LoVo (cell line): ENCODE data around the gene BMI1.

ENCODE experiments used
- DNase-seq: peaks from one replicate; pipeline ENCODE4 v3.0.0-alpha.2; 2016; ENCODE audit warnings: low spot score

BMI1 gene

DNA sequence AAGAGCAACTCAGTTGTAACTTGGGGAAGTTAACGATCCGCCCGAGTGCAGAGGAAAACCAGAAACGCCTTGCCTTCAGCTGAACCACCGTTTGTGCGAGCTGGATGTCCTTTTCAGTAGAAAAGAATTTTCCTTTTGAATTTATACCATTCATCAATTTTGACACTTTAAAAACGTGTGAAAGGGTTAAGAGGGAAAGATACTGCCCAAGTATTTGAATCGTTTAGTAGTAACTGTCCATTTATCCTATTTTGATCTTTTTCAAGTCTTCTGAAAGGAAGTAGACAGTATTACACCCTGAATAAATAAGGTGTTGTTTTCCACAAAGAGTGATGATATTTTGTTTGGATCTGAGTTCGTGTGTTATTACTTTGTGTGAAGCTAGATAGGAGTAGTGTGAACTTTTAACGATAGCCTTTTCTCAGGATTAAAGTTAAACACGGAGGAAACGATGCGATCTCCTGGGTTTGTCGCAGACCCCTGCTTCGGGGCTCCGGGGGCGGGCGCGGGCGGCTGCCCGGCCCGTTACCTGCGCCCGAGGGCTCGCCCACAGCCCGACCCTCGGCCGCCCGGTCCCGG lies 830 bp upstream of the BMI1 start:
- no peak for DNase-seq

DNA sequence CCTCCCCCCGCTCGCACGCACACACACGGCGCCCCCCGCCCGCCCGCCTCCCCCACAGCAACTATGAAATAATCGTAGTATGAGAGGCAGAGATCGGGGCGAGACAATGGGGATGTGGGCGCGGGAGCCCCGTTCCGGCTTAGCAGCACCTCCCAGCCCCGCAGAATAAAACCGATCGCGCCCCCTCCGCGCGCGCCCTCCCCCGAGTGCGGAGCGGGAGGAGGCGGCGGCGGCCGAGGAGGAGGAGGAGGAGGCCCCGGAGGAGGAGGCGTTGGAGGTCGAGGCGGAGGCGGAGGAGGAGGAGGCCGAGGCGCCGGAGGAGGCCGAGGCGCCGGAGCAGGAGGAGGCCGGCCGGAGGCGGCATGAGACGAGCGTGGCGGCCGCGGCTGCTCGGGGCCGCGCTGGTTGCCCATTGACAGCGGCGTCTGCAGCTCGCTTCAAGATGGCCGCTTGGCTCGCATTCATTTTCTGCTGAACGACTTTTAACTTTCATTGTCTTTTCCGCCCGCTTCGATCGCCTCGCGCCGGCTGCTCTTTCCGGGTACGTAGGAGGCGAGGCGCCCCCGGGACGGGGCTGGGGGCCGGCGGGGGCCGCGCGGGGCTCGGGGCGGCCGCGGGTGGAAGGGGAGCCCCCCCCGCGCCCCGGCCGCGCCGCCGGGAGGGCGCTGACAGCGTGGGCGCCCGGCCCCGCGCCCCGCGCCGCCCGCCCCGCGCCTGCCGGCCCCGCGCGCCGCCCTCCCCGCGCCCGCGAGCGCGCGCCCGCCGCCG lies 441 bp downstream of the BMI1 start:
- DNase-seq: peak; percentile 67

DNA sequence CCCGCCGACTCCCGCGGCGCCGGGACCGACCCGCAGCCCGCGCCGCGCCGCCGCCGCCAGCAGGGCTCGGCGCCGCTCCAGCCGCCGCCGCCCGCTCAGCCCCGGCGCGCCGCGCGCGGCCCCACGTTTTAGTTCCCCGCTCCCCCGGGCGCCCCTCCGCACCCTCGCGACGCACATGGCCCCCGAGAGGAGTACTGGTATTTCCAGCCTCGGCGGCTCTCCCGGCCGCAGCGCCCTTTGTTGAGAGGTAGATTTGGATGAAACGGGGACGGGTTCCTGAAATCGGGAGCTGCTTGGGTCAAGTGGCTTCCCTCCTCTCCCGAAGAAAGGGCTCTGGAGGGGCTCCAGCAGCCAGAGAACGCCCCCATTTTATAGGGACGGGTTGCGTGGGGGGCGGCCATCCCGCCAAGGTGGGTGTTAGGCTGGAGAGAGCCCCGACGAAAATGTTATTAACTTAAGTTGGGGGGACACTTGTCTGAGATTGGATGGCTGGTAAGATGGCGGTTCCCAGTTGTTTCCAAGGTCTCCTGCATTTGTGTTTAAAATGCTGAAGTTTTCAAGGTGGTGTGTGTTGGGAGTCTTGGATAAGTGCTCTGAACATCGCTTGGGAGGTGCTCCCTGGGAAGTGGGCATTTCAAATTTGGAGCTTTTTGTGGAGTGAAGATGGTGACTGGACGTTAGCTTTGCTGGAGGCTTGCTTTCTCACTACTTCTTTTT lies 1.2 kb downstream of the BMI1 start:
- DNase-seq: no peak

DNA sequence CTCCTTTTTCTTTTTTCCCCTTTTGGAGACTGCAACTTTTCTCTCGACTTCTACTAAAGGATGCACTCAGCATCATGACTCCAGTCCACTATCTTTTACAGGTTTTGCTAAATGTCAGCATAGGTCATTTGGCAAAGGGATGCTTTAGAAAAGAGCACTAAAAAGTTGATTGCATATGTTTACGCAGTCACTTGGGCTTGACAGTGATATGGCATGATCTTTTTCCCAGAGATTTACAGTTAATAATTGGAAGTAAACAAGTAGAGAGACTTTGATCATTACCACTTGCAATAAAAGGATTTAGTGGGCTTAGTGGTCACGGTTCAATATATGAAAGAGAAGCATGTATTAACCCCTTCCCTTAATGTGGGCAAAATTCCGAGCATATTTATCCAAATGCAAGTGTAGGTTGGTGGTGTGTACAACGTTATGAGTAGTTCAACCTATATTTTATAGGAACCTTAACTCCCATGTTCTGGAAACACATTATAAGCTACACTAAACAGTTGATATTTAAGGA lies 1.8 kb downstream of the BMI1 start:
- no peak for DNase-seq

DNA sequence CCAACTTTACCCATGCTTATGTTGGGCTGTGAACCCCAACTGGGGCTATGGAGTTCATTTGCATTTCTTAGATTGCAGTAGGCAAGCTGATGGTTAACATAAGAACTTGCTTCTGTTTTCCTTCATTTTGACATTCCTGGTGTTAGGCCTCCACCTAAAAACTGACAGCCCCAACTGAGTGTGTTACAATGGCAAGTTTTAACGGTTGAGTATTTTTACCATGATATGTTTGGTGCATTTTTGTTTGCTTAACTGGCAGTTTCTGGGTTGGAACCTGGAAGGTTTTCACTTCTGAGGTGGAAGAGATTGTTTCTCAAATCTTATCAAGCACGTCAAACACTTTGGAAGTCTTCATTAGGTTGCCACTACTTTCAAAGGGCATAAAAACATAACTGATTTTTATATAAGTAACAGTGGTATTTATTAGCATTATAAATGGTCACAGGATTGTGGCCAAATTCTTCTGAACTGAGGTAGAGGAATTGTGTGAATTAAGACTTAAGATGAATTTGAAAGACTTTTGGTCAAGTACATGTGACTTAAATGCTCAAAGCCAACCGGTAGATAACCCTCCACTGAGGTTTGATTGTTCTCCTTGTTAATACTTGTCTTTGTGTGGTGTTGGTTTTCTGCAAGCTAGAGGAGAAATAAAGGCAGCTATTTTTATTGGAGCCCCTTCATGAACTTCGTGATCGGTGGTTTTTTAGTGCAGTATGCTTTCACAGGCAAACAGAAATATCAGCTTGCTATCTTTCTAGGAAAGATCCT lies 2.8 kb downstream of the BMI1 start:
- DNase-seq: no peak

DNA sequence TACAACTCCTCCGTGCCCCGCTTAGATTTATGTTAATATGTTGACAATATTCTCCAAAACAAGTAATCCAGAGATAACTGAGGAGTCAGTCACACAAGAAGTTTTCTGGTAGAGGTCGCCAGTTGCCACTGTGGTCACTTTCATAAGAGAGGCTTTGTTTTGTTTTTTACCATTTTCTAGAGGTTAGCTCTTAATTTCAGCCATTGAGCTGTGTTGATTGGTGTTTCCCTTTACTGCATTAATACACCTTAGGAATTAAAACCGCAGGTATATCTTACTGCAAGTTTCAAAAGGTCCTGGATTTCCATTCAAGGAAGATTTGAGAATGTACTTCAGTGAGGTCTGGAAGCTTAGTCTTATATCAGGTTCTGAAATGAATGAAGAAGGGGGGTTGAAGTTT lies 3.5 kb downstream of the BMI1 start:
- DNase-seq: no peak

DNA sequence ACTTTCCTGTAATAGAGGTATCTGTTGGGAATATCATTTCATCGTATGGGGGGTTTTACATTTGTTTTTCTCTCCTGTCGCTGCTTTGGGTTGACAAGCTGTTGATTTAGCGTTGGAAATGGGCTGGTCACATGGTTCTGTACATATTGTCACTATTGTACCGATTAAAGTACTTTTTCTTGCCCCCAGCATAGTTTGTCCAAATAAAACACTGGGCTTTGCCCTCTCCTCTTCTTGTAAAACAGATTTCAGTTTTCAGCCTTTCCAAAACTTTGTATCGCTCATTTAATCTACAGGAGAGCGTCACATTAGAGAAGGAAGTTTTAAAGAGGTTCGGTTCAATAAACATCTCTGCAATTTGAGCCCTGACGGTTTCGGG lies 4.0 kb downstream of the BMI1 start:
- no peak for DNase-seq

DNA sequence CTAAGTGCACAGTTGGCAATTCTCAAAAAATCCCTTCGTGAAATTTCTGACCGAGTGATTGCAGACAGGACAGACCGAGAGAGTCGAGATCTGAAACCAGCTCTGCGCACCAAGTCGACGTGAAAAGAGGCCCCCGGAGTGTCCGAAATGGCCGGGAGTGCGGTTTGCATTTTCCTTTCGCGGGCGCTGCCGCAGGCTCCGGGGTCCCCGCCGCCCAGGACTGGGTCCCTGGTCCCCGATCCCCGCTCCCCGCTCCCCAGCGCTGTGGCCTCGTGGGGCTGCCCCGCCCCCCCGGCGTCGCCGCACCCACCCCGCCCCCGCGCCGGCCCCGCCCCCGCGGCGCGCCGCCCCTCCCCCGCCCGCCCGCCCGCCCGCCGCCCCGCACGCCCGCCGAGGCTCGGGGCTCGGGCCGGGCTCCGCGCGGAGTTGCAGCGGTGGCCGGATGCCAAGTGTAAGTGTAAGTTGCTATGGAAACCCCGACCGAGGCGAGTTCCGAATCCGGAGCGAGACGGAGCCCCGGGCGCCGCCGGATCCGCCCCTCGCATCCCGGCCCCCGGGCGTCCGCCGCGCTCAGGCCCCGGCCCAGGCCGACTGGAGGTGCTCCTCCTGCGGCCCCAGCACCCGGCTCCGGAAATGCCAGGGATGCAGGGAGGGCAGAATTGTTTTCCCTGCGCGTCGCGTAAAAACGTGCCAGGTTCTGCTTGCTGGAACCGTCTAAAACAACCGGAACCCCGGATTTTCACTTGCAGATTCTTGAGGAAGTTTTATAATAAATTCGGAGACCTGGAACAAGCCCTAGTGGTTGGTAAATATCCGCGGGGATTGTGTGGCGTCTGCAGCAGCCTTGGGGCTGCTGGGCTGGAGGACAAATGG lies 4.6 kb downstream of the BMI1 start:
- DNase-seq: peak; percentile 74

DNA sequence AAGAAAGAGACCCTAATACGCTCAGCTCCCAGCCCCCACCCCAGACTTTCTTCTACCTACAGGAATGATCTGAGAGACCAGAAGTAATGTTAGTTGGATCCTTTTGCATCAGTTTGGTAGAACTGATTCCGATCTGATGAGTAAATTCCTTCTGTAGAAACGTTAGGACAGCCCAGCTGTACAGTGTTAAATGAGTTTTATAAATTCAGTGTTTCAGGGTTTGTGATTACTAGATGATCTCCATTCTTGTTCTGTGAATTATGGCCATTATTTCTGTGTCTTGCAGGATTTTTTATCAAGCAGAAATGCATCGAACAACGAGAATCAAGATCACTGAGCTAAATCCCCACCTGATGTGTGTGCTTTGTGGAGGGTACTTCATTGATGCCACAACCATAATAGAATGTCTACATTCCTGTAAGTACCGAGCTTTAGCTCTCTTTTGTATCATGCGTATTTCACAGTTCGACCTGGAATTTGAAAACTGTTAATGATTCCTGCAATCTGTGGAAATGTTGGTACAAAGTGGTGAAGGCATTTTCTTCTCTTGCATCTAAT lies 5.3 kb downstream of the BMI1 start:
- DNase-seq: no peak

DNA sequence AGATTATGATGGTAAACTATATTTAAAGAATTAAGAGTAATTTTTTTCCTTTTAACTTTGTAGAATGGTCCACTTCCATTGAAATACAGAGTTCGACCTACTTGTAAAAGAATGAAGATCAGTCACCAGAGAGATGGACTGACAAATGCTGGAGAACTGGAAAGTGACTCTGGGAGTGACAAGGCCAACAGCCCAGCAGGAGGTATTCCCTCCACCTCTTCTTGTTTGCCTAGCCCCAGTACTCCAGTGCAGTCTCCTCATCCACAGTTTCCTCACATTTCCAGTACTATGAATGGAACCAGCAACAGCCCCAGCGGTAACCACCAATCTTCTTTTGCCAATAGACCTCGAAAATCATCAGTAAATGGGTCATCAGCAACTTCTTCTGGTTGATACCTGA lies 8.3 kb downstream of the BMI1 start:
- no peak for DNase-seq

DNA sequence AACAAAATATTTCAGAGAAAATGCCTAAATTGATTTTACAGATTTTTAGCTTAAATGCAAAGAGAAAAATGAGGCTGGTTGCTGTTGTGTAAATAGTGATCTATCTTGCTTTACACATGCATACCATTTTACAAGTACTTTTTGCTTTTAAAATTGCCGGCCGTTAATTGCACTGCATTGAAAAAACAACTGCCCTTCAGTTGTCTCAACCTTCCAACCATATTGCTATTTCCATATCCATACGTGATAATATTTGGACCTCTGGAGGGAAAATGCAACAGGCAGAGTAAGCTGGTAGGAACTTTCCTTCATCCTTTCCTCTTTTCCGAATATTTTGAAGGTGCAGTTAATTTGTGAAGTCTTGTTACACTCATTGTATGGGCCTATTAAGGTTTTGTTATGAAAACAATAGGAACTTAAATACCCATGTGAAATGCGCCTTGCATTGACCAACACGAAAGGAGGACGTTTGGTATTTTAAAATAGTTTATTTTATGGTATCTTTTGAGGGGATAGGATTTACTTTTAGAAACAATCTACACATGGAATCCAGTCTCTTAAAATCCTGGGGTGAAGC lies 11.3 kb downstream of the BMI1 start:
- DNase-seq: no peak

DNA sequence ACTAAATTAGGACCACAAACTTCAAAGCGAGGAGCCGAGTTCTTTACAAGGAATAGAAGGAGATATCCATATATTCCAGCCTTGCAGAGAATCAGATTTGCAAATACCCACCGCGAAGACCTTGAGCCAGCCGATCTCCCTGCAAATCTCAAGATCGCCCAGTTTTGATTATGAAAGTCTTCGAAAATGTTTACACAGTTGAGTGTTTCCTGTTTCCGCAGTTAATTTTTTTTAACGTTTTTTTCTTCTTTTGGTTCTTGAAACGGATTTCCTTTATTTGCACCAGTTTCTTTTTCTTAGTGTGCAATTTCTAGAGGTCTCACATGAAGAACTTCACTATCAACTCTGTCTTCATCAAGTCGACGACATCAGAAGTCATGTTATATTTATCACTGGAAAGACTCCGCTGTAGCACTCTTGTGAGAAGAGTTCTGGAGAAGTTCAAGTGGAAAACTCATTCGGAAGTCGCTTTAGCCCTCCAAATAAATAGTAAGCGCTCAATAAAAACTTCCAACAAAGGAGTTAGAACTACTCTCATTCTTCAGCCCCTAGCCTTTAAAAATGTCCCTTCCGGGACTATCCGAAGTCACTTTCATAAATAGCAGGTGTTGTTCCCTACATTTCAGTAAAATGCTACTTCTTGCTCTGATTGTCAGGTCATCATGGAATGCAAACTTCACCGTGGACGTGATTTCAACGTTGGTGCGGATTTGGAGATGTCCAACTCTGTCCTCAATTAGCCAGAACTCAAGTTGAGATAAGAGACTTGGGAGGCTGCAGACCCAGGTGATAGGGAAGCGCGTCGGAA lies 12.5 kb downstream of the BMI1 start:
- DNase-seq: no peak

DNA sequence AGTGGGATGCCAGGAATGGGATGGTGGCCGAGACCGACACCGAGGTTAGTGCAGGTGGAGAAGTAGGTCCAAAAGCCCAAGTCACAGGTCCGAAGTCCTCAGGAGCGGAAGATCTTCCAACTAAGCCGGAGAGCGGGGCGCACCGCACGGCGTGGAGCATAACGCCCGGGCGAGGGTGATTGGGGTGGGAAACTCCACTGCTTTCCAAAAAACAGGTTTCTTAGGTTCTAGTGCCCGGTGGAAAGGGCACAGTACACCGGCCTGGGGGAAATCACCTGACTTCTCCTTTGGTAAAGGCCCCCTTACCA lies 13.0 kb downstream of the BMI1 start:
- DNase-seq: no peak

DNA sequence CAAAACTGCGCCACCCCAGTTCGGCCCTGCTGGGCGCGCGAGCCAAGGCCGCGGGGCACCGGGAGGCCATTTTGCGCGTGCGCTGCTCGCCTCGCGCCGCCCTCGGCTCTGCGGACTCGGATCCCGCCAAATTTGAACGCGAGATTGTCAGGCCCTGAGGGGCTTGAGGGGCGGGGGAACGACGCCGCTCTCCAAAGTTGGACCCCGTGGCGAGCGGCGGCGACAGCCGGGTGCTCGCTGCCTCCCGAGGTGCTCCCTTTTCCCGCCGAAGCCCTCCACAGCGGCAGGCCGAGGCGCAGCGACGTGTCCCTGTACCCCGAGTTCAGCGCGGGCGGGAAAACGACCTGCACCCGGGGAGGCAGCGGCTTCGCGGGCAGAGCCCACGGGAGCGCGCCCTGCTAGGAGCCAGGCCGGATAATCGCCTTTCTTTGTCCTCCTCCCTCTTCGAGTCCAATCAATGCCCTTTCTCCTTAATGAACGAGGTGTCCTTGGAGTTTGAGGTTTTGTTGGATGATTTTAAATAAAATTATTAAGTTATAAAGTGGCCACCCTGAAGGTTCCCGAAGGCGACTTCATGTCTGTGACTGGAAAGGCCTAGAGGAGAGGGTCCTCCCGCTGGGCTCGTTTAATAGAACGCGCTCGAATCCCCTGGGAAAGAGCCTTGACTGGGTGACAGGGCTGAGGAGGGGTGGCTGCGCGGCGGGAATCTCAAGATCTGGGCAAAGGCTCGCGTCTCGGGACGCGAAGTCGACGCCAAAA lies 13.7 kb downstream of the BMI1 start:
- no peak for DNase-seq

DNA sequence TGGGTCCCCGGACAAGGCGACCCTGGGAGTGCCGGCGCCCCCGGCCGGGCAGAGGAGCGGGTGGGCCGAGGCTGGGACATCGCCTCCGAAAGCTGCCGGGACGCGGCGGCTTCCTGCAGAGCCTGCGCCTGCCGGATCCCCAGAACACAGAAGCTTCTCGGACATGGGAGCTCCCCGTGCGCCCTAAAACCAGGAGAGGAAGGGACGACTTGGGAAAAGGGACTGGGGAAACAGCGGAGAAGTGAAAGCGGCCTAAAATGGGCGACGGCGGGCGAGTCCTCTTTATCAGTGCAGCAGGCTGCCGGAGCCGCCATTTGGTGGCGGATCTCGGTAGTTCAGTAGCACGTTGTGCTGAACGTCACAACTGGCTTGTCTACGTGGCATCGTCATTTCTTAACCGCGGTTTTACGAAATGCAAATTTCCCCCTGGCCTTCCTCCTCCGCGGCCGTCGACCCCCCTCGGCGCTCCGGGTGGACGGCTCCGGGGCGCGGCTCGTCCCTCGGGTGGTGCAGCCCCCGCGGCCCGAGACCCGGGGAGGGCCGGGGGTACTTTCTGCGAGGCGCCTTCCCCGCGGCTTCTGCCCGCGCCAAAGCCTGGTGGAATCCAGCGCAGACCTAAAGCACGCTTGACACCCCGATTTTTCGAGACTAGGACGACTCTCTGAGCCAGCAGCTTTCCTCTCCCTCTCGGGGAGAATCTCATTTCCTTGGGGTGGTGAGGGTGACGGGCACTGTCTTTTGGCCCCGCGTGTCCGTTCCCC lies 14.5 kb downstream of the BMI1 start:
- no peak for DNase-seq

DNA sequence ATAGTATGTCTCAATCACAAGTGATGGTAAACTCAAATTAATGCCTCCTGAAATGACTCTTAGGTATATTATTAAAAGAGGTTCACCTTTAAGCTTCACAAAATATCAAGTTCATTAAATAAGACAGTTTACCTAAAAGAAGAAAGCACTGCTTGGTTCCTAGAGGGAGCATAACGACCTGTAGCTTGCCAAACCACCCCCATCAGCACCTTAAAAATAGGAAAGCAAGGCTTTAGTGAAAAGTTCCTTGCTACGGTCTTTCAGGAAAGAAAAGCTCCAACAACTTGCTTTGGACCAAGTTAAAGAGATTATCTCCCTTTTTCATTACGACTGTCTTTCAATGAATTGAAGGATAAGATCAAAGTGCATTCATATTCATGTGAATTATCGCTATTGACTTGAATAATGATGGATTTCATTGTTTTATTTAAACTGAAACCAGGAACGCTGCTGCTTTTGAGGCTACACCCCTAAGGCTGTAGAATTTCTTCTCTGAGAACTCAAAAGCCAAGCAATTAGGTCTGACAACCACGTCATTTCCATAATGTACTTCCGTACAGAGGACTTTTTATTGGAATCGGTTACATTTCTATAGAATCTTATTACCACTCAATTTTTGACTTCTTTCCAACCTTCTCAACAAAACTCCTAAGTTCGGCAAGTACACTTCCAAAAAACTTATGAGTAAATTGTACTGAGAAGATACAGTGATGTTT lies 17.4 kb downstream of the BMI1 start:
- DNase-seq: no peak

DNA sequence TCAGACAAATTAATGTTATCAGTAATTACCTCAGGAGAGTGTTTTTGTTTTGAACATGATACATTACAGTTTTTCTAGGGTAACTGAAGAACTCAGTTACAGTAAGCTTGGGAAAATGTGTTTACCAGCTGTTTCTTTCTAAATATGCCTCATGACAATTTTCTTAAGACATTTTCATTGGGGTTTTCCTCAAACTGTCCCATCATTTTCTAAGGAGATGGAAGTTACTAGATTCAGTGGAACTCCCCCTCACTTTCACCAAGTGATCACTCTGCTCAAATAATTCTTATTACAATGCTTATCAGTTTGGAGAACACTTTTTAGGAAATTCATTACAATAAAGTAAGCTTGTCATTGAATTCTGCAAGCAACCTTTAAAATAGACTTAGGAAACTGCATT lies 18.0 kb downstream of the BMI1 start:
- no peak for DNase-seq

DNA sequence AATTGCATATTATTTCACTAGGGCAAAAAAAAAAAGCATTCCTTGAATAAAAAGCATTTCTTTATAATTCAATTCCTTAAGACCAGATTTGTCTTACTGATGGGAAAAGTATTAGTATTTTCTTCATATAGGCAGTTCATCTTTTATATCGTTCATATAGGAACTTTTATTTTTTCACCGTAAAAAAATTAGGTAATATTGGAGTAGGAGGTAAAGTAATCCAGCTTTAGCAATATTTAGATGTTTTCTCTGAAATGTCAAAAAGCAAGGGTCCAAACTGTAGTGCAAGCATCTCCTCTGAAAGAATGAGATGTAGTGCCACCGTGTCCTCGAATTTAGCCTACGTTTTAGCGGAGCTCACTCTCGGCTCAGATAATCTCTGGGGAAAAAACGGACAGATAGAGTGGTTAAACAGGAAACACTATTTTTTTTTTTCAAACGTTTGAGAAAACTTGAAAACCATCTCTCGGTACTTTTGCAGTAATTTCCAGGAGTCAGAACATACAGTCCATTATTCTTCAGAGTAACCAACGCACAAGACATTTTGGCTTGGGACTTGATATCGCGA lies 18.9 kb downstream of the BMI1 start:
- DNase-seq: no peak
